K562 (cell line): Measurements from ENCODE around the gene VAC14. TPM values are rescaled to one million over a fixed set of nuclear protein-coding genes. Genes with fewer than 3 reads are reported as not detected.

Experiments
- BDP1 ChIP-seq: IDR thresholded peaks from 3 replicates; pipeline ENCODE4 v1.6.1; 2011; ENCODE audit not compliant: insufficient read length, insufficient read depth
- E2F8 ChIP-seq: fragments of 450-650 bp; IDR thresholded peaks from 2 replicates; pipeline ENCODE4 v1.7.1; 2018; ENCODE audit warnings: mild to moderate bottlenecking, low read depth; ENCODE audit not compliant: partially characterized antibody
- EGR1 ChIP-seq: fragments of 450-650 bp; conservative IDR thresholded peaks from 2 replicates; pipeline ENCODE4 v1.6.1; 2017; ENCODE audit warnings: mild to moderate bottlenecking
- FOXA3 ChIP-seq, 2 experiments: fragments of 450-650 bp in 1 of 2; sonication (generic) in 1 of 2; formaldehyde crosslinking; IDR thresholded peaks in 1 of 2; conservative IDR thresholded peaks in 1 of 2; 2 replicates each; pipeline versions ENCODE4 v1.4.0 to v1.8.0; 2020 to 2022; ENCODE audit warnings: mild to moderate bottlenecking in 2 of 2, missing genetic modification reagents in 1 of 2
- GABPA ChIP-seq: fragments of 200-800 bp; sonication (Bioruptor generic); conservative IDR thresholded peaks from 2 replicates; pipeline ENCODE4 v1.6.1; 2016; ENCODE audit warnings: low read depth, missing genetic modification characterization, missing compliant biosample characterization
- KDM1A ChIP-seq, 2 experiments: fragments of 450-650 bp; IDR thresholded peaks; 2 replicates each; pipeline ENCODE4 v1.6.1; 2016; ENCODE audit warnings: mild to moderate bottlenecking in 2 of 2
- MAFG ChIP-seq: fragments of 450-650 bp; conservative IDR thresholded peaks from 2 replicates; pipeline ENCODE4 v1.6.1; 2016; ENCODE audit warnings: missing genetic modification characterization, missing compliant biosample characterization
- MCM3 ChIP-seq: fragments of 450-650 bp; IDR thresholded peaks from 2 replicates; pipeline ENCODE4 v1.6.1; 2016
- TCFL5 ChIP-seq: fragments of 250-450 bp; sonication (Bioruptor Pico); conservative IDR thresholded peaks from 2 replicates; pipeline ENCODE4 v1.6.1; 2021; ENCODE audit warnings: mild to moderate bottlenecking, moderate library complexity, matching md5 sums
- THAP7 ChIP-seq: fragments of 250-450 bp; sonication (Bioruptor Pico); IDR thresholded peaks from 2 replicates; pipeline ENCODE4 v1.5.0; 2021
- THRA ChIP-seq: fragments of 450-650 bp; IDR thresholded peaks from 2 replicates; pipeline ENCODE4 v1.6.1; 2017; ENCODE audit warnings: mild to moderate bottlenecking, moderate library complexity
- ZBTB33 ChIP-seq: sonication (generic); formaldehyde crosslinking; IDR thresholded peaks from 2 replicates; pipeline ENCODE4 v1.8.1; 2023; ENCODE audit warnings: mild to moderate bottlenecking, missing genetic modification reagents
- polyA plus RNA-seq, 8 experiments: library from polyadenylated mRNA; depleted of rRNA in 4 of 8; stranded (reverse) in 5 of 8; unstranded in 3 of 8; fragments of >200 nt; fragmentation: Nextera tagmentation in 2 of 8; fragmentation: Illumina TruSeq in 1 of 8; extraction: Ambion mirVana in 2 of 8; extraction: Trizol in 1 of 8; gene quantifications; 2 replicates each; pipeline versions ENCODE4 v1.2.1 to v1.2.3, GENCODE V29; 2011 to 2014; ENCODE audit warnings: inconsistent platforms in 1 of 8, missing spikeins in 1 of 8
- total RNA-seq, 7 experiments: library from RNA; depleted of rRNA in 6 of 7; stranded (reverse); fragments of >200 nt in 6 of 7; fragmentation: Illumina TruSeq in 2 of 7; extraction: Trizol in 2 of 7; gene quantifications; 2 replicates each; pipeline versions ENCODE4 v1.2.1 to v1.2.3, GENCODE V29; 2011 to 2021; ENCODE audit warnings: low replicate concordance in 1 of 7

VAC14 gene
- total and polyA plus RNA-seq, 9 of the 15 experiments (the other 6 are each of a cell fraction or from before 2014, with no cell fraction given), result 1.3 to 41.6 (median 26.6) TPM

- TF ChIP-seq E2F8 (no peak), MAFG (tag) (no peak), MCM3 (no peak), TCFL5 (CRISPR knock-in tag) (no peak), KDM1A (IDR thresholded peaks at IDR 0.05) (no peak), BDP1 (no peak), FOXA3 (CRISPR knock-in tag; conservative IDR thresholded peaks at IDR 0.05 in 1 of 2, IDR thresholded peaks at IDR 0.05 in 1 of 2) (no peak), EGR1 (peak; percentile 63; the same call in 1 of the 2 replicates), GABPA (tag) (no peak), ZBTB33 (CRISPR knock-in tag) (no peak), THRA (no peak), THAP7 (CRISPR knock-in tag) (no peak)
Observed at GRCh38 chr16:70653809-70654771, 146.9 kb downstream of the VAC14 start (continued).
